GM18858 (cell line): ENCODE data around the gene OR1D2.
"Not testable (repeated sequence)": the region's sequence is repeated elsewhere in the genome, so short reads cannot be mapped to it uniquely, and the experiment has no call there.

Experiments used
- ATAC-seq: cut with Tn5 transposase; IDR thresholded peaks from one replicate; pipeline ENCODE4 v1.9.1; 2021; ENCODE audit not compliant: unreplicated experiment

OR1D2 gene, protein sequence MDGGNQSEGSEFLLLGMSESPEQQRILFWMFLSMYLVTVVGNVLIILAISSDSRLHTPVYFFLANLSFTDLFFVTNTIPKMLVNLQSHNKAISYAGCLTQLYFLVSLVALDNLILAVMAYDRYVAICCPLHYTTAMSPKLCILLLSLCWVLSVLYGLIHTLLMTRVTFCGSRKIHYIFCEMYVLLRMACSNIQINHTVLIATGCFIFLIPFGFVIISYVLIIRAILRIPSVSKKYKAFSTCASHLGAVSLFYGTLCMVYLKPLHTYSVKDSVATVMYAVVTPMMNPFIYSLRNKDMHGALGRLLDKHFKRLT

GRCh38 chr17:3104322-3104721, at the start of gene OR1D2:
Gene OR1D2, minus strand, starts transcription at chr17:3104422. Its CDS starts 11,426 bp downstream, at chr17:3092996.
- no peak for ATAC-seq

DNA sequence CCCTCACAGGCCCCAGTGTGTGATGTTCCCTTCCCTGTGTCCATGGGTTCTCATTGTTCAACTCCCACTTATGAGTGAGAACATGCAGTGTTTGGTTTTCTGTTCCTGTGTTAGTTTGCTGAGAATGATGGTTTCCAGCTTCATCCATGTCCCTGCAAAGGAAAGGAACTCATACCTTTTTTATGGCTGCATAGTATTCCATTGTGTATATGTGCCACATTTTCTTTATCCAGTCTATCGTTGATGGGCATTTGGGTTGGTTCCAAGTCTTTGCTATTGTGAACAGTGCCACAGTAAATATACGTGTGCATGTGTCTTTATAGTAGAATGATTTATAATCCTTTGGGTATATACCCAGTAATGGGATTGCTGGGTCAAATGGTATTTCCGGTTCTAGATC, 33.3 kb upstream of the OR1D2 start:
- ATAC-seq, result not testable (repeated sequence)

DNA sequence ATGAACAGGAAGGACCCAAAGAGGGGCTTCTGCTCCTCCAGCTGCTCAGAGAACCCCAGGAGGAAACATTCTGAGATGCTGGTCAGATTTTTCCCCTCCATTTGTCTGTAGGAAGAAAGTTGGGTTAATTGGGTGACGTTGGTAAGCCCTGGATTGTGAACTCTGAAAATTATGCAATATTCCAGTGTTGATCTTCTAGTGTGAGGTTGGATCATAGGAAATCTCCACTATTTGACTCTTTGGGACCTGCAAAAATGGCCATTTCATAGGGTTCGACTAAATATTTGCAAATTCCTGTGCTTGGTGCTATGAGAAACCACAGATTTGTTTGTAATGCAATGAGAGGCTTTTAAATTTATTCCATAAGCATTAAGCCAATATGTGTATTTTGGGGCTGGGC, 23.2 kb upstream of the OR1D2 start, which contains the start of gene OR1G1:
OR1G1 (minus strand) TSS at position 101 of the 400 bp plus-strand sequence; CDS start at position 101, 0 bp downstream.
- ATAC-seq, result no peak

DNA sequence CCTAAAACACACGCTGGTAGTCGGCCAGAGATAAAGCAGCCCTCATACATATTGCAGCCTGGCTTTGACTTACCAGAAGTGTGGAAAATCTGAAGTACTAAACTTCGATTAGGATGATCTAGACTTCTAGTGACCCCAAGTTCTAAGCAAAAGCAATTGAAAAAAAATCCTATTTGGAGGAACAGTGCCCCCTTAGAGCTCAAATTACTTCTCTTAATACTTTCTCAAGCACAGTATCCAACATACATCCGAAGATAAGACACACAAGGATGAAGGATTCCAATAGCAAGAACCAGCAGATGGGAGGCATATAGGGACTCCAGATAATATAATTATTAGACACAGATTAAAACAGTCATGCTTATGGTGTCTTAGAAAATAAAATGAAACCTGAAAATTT, 30.4 kb downstream of the OR1D2 start:
- ATAC-seq, result not testable (repeated sequence)

GRCh38 chr17:3065192-3065591, 39.0 kb downstream of the OR1D2 start:
- ATAC-seq, result not testable (repeated sequence)

DNA sequence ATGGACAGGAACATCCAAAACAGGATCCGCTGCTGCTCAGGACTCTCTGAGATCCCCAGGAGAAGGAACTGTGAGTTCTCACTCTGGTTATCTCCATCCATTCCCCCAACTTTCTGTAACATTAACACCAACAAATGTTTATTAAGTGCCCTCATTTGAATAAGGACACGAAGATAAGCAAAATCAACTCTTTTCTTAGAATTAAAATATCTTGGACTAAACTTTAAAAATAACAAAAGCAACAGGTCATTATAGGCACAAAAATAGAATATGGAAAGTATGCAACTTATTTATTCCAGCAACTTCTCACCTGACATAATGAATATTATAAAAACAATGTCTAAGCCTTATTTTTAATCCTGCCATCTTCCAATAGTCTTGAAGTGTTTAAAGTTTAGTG, 40.7 kb downstream of the OR1D2 start, which contains the start of gene OR1D5:
OR1D5 (minus strand) TSS at position 101 of the 400 bp plus-strand sequence; CDS start at position 101, 0 bp downstream.
- ATAC-seq, result not testable (repeated sequence)

- not testable (repeated sequence) for ATAC-seq
Observed at GRCh38 chr17:3062824-3063377, 41.3 kb downstream of the OR1D2 start.

GRCh38 chr17:3054868-3055267, 49.4 kb downstream of the OR1D2 start:
- ATAC-seq, result not testable (repeated sequence)

- no peak for ATAC-seq
Observed at GRCh38 chr17:3049705-3050295, 54.4 kb downstream of the OR1D2 start.

DNA sequence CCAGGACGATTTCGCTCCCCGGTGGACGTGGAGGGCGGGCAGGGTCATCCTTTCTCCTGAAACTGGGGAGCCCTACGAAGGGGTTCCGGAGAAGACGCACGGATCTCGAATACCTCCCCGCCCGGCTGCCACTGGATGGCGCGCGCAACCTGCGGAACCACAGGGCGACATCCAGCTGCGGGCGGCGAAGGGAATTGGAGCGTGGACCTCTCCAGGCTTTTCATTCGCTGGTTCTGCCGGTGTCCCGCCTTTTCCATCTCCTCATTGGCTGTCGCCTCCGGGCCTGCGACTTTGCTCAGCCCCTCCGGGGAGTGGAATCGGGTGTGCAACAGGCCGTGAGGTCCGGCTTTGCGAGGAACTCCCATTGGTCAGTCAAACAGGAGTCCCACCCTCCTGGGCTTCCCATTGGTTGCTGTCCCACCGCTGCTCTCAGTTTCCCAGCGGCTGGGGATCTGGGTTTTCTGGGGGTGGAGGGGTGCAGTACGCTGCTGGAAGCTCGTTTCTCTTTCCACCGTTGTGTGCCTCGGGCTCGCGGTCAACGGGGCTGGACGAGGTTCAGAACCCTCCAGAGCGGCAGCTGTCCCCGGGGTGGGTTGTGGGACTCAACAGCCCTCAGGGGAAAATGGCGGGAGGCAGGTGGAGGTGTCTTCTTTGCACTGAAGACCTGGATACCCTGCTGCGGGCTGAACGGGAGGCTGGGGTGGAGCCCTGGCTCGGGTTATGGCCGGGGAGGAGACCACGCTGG, 55.3 kb downstream of the OR1D2 start:
- ATAC-seq, result peak; percentile 89

DNA sequence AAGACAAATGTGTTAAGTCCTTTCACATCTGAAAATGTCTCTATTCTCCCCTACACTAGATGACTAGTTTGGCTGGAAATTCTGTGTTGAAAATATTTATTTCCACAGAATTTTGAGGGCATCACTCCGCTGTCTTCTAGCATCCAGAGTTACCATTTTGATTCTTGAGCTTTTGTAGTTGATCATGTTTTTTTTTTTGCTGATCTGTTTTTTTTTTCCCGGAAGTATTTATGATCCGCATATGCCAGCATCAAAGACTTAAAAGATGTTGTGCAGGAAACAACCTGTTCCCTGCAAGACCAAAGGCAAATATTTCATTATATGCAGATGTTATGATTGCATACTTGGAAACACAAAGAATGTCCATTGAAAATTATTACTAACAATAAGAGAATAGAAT, 57.5 kb downstream of the OR1D2 start:
- no peak for ATAC-seq

GRCh38 chr17:3043737-3044365, 60.4 kb downstream of the OR1D2 start:
- no peak for ATAC-seq

DNA sequence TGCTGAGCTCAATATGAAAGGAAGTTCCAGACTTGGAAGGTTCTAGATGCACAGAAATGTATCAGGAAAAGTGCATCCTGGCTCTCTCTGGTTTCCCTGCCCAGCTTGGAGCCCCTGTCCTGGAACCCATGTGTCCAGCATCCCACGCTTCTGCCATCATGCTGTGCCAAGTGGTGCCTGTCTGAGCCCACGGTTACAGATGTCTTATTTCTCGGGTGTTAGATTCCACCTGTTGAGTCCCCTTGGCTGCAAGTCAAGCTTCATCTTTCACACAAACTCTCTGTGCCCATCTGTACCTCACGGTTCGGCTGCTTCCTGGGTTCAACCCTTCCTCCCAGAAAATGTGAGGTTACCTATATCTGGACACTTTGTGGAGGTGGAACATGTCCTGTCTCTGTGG, 63.3 kb downstream of the OR1D2 start:
- no peak for ATAC-seq

- ATAC-seq, result no peak
Observed at GRCh38 chr17:3039736-3040135, 64.5 kb downstream of the OR1D2 start.

DNA sequence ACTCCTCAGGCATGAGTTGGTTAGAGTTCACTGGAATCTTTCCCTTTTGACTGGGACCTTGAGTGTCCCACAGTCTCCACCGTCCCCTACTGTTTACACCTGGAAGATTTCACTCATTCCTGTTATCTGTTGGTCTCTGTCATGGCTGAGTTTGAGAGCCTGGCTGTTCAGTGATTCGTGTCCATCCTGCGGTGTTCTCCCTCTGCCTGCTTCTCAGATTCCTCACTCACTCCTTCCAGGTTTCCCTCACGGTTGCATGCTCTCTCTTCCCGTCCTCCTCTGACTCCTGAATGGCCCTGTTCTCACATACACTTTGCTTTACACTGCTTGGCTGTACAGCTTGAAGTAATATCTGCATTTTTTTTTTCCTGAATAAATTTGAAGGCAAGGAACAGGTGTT, 65.3 kb downstream of the OR1D2 start:
- ATAC-seq, result no peak
